Measurements from ENCODE around the gene DEPDC5. TPM values are rescaled to one million over a fixed set of nuclear protein-coding genes. Genes with fewer than 3 reads are reported as not detected.

Gene DEPDC5
- total and polyA plus RNA-seq, 9 of the 15 experiments (the other 6 are each of a cell fraction or from before 2014, with no cell fraction given): 2.3 to 12.3 (median 10.7) TPM

DNA sequence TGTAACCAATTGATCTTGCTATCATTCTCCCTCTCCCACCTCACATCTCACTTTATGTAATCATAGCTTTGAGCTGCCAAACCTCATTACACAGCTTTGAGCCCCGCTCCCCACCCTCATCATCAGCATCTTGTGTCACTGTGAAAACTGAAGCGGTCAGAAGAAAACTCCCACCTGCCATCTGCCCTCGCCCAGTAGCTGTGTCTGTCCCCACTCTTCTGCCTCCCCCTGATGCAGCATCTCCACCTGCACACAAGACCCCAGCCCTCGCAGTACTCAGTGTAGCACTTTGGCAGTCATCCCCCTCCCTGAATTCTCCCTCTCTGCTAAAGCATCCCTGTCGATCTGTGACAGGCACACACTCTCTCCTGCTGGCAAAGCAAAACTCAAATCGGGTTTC is 130.2 kb downstream of the DEPDC5 start:
- ChIA-PET POLR2A (no interaction called here), CTCF (ENCODE audit: low intra/inter-chr PET ratio) (no interaction called here)

DNA sequence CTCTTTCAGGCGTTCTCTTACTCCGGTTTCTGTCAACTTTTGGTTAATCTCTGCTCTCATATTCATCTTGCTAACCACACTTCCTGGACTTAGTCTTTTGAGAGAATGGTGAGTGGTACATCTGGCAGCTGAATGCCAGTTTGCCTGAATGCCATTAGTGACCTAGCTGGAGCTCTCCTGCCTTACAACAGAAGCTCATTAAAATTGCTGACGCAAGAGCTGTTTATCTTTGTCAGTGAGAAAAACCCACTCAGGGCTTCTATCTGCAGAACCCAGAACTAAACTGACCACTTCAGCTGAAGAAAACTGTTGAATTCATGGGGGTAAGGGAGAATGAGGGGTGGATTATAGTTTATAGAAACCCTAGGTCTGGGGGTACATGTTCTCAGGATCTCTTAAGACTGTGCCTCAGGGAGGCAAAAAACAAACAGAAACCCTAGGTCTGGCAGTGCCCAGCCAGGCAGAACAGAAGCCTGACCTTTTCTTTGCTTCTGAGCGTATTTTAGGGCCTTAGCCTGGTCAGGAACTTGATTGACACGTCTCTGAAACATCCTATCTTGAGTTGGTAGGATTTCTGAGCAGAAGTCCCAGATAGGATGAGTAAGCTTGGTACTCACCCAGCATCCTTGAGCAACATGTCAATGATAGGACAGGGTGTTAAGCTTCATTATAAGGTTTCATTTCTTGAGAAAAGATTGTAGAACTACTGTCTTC is 137.7 kb downstream of the DEPDC5 start:
- WGBS (ENCODE audit: insufficient coverage, low coverage, missing lambda C conversion rate): 9% methylated on average over 5 of the region's 5 CpGs
- CTCF ChIA-PET (ENCODE audit: low intra/inter-chr PET ratio): interaction anchor here (0.6 kb wide), 1 partner anchor 198 kb away, joined by 3 read pairs; no protein-coding TSS in a partner anchor
- Histone ChIP-seq H3K79me2 (ENCODE audit: control insufficient read depth, insufficient read depth, low read length) (peaks cover 6% of the 10 kb centered on the region; the same call in 2 of the 3 replicates), H2AFZ (ENCODE audit: low read depth, low read length) (peak overlapping the region; percentile 58; the same call in 1 of the 2 replicates), H3K27me3 (ENCODE audit: control insufficient read depth in 2 of 2, insufficient read depth in 2 of 2, low read length in 2 of 2) (no peaks in the 10 kb centered on the region), H4K20me1 (replicated peaks; ENCODE audit: control insufficient read depth, insufficient read depth, low read length) (no peaks in the 10 kb centered on the region), H3K9me3 (replicated peaks; ENCODE audit: control insufficient read depth, insufficient read depth, low read depth, low read length) (no peaks in the 10 kb centered on the region), H3K9me1 (ENCODE audit: control insufficient read depth, insufficient read depth, low read length) (no peaks in the 10 kb centered on the region), H3K9ac (ENCODE audit: insufficient read depth in 1 of 2, low read depth in 2 of 2, low read length in 2 of 2) (peak overlapping the region in 1 of 2 experiments; percentile 65; a peak in 2 of 4 replicates), H3K4me2 (ENCODE audit: insufficient read depth, low read length) (peak overlapping the region; percentile 34; the same call in 1 of the 2 replicates), H3K36me3 (ENCODE audit: control insufficient read depth, insufficient read depth, low read length) (peaks cover 20% of the 10 kb centered on the region; the same call in 2 of the 3 replicates), H3K27ac (ENCODE audit: extremely low read depth, low read depth, low read length) (peak overlapping the region; percentile 87), H3K4me3 (no peak overlapping the region), H3K4me1 (replicated peaks in 1 of 2; ENCODE audit: control insufficient read depth in 2 of 2, insufficient read depth in 2 of 2, low read length in 2 of 2) (peaks cover 11 to 45% of the 10 kb centered on the region in 2 experiments)
- in situ Hi-C loops (cut with MboI) (no loop called here), intact Hi-C loops (cut with micrococcal nuclease) (no loop called here)
- no TSS peak for BruUV-seq (replicated peaks)
- FAIRE-seq (peak; percentile 67), ATAC-seq (peak; percentile 42), DNase-seq (ENCODE audit: extremely low read depth in 1 of 4, low spot score in 3 of 4) (peak in 3 of 4 experiments; percentile 22 to 69 (median 51))
- POLR2A ChIA-PET: interaction anchor here (0.9 to 1.9 kb wide), 4 partner anchors 10 to 19 kb away, joined by 3 to 7 read pairs (median 3); no protein-coding TSS in a partner anchor
- TF ChIP-seq TAL1 (IDR thresholded peaks at IDR 0.05) (peak; percentile 54), BRF1 (IDR thresholded peaks at IDR 0.05; ENCODE audit: borderline replicate concordance, extremely low read depth, insufficient read length) (no peak), DPF2 (IDR thresholded peaks at IDR 0.05) (peak; percentile 69; the same call in 1 of the 2 replicates), NR4A1 (CRISPR knock-in tag; IDR thresholded peaks at IDR 0.05) (no peak), NR4A1 (tag; IDR thresholded peaks at IDR 0.05) (peak; percentile 13; the same call in 1 of the 2 replicates), CEBPB (tag; IDR thresholded peaks at IDR 0.05) (peak; percentile 73), YBX1 (IDR thresholded peaks at IDR 0.05) (no peak), KDM1A (IDR thresholded peaks at IDR 0.05) (peak; percentile 14 to 15; a peak in 1 of 4 replicates), C11orf30 (IDR thresholded peaks at IDR 0.05; ENCODE audit: low read depth) (peak; percentile 79), CTBP1 (IDR thresholded peaks at IDR 0.05; ENCODE audit: borderline replicate concordance) (peak; percentile 22; the same call in 1 of the 2 replicates), MAFF (IDR thresholded peaks at IDR 0.05; ENCODE audit: low read length) (peak; percentile 68)
- TF ChIP-seq, protein P1, sequence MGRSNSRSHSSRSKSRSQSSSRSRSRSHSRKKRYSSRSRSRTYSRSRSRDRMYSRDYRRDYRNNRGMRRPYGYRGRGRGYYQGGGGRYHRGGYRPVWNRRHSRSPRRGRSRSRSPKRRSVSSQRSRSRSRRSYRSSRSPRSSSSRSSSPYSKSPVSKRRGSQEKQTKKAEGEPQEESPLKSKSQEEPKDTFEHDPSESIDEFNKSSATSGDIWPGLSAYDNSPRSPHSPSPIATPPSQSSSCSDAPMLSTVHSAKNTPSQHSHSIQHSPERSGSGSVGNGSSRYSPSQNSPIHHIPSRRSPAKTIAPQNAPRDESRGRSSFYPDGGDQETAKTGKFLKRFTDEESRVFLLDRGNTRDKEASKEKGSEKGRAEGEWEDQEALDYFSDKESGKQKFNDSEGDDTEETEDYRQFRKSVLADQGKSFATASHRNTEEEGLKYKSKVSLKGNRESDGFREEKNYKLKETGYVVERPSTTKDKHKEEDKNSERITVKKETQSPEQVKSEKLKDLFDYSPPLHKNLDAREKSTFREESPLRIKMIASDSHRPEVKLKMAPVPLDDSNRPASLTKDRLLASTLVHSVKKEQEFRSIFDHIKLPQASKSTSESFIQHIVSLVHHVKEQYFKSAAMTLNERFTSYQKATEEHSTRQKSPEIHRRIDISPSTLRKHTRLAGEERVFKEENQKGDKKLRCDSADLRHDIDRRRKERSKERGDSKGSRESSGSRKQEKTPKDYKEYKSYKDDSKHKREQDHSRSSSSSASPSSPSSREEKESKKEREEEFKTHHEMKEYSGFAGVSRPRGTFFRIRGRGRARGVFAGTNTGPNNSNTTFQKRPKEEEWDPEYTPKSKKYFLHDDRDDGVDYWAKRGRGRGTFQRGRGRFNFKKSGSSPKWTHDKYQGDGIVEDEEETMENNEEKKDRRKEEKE (IDR thresholded peaks at IDR 0.05; ENCODE audit: borderline replicate concordance in 1 of 2, control insufficient read depth in 1 of 2, low read depth in 2 of 2, low read length in 1 of 2): no peak

More for the DNA sequence above, 130.2 kb downstream of the DEPDC5 start:
- Histone ChIP-seq H3K9ac (ENCODE audit: insufficient read depth in 1 of 2, low read depth in 2 of 2, low read length in 2 of 2) (no peak overlapping the region), H3K4me1 (replicated peaks in 1 of 2; ENCODE audit: control insufficient read depth in 2 of 2, insufficient read depth in 2 of 2, low read length in 2 of 2) (peaks cover 4 to 6% of the 10 kb centered on the region in 2 experiments; a peak in 4 of 5 replicates), H3K9me3 (replicated peaks; ENCODE audit: control insufficient read depth, insufficient read depth, low read depth, low read length) (no peaks in the 10 kb centered on the region), H3K36me3 (ENCODE audit: control insufficient read depth, insufficient read depth, low read length) (peaks cover 6% of the 10 kb centered on the region; the same call in 1 of the 3 replicates), H3K4me2 (ENCODE audit: insufficient read depth, low read length) (no peak overlapping the region), H4K20me1 (replicated peaks; ENCODE audit: control insufficient read depth, insufficient read depth, low read length) (no peaks in the 10 kb centered on the region), H3K27me3 (ENCODE audit: control insufficient read depth in 2 of 2, insufficient read depth in 2 of 2, low read length in 2 of 2) (no peaks in the 10 kb centered on the region), H3K79me2 (ENCODE audit: control insufficient read depth, insufficient read depth, low read length) (no peaks in the 10 kb centered on the region), H3K27ac (ENCODE audit: extremely low read depth, low read depth, low read length) (no peak overlapping the region), H3K9me1 (ENCODE audit: control insufficient read depth, insufficient read depth, low read length) (no peaks in the 10 kb centered on the region), H3K4me3 (no peak overlapping the region), H2AFZ (ENCODE audit: low read depth, low read length) (no peak overlapping the region)
- intact Hi-C loops (cut with micrococcal nuclease) (no loop called here), in situ Hi-C loops (cut with MboI) (no loop called here)
- 54% methylated on average over 6 of the region's 6 CpGs for WGBS (ENCODE audit: insufficient coverage, low coverage, missing lambda C conversion rate)
- TF ChIP-seq NEUROD1 (IDR thresholded peaks at IDR 0.05; ENCODE audit: borderline replicate concordance, low read depth, low read length, partially characterized antibody) (no peak), RAD51 (IDR thresholded peaks at IDR 0.05; ENCODE audit: borderline replicate concordance, low read depth) (no peak)
- no peak for FAIRE-seq
- no peak for ATAC-seq
- no TSS peak for BruUV-seq (replicated peaks)
- no peak for DNase-seq (ENCODE audit: extremely low read depth in 1 of 4, low spot score in 3 of 4)

All from K562 (cell line).